NB4 (cell line): ENCODE measurements around the gene SPATA31E1.

Source experiments
- DNase-seq: peaks from one replicate; pipeline ENCODE4 v3.0.0; 2010; ENCODE audit warnings: low read depth
- H3K4me3 ChIP-seq: one replicate; pipeline ENCODE4 v1.5.1; 2011; ENCODE audit warnings: mild to moderate bottlenecking, low read depth, low read length, moderate library complexity
- MYC ChIP-seq: IDR thresholded peaks from 2 replicates; pipeline ENCODE4 v1.6.1; 2011; ENCODE audit warnings: low read depth, low read length
- POLR2A ChIP-seq: IDR thresholded peaks from 2 replicates; pipeline ENCODE4 v1.6.1; 2011; ENCODE audit warnings: mild to moderate bottlenecking; ENCODE audit not compliant: insufficient read length; ENCODE audit errors: extremely low read depth
- TF ChIP-seq, protein P1 (sequence below): IDR thresholded peaks from one replicate; pipeline ENCODE4 v1.5.1; 2012; ENCODE audit warnings: low read depth, low read length
- TF ChIP-seq, protein P2 (sequence below): IDR thresholded peaks from 2 replicates; pipeline ENCODE4 v1.6.1; 2011; ENCODE audit warnings: low read depth, low read length

The SPATA31E1 gene

DNA sequence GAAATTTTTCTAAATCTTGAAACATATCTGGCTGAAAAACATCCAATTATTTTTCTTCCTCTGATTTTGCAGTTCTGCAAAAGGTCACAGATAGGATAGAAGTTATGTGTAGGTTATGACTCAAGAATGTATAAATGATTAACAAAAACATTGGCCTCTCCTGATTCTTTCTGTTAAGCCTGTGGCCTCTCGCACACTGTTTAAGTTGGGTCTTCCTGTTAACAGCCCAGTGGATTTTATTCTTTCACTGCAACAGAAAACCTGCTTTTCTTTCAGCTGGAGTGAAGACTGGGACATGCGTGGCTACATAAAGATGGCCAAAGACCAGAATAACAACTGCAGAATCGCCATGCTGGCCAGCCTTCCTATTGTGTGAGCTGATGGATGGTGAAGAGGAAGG, 17.1 kb upstream of the SPATA31E1 start:
- no peak for DNase-seq
- no peak overlapping the region for H3K4me3 ChIP-seq
- TF ChIP-seq, protein P1, sequence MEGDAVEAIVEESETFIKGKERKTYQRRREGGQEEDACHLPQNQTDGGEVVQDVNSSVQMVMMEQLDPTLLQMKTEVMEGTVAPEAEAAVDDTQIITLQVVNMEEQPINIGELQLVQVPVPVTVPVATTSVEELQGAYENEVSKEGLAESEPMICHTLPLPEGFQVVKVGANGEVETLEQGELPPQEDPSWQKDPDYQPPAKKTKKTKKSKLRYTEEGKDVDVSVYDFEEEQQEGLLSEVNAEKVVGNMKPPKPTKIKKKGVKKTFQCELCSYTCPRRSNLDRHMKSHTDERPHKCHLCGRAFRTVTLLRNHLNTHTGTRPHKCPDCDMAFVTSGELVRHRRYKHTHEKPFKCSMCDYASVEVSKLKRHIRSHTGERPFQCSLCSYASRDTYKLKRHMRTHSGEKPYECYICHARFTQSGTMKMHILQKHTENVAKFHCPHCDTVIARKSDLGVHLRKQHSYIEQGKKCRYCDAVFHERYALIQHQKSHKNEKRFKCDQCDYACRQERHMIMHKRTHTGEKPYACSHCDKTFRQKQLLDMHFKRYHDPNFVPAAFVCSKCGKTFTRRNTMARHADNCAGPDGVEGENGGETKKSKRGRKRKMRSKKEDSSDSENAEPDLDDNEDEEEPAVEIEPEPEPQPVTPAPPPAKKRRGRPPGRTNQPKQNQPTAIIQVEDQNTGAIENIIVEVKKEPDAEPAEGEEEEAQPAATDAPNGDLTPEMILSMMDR = no peak
- TF ChIP-seq POLR2A (no peak), MYC (no peak)
- TF ChIP-seq, protein P2, sequence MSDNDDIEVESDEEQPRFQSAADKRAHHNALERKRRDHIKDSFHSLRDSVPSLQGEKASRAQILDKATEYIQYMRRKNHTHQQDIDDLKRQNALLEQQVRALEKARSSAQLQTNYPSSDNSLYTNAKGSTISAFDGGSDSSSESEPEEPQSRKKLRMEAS = no peak

GRCh38 chr9:87867391-87867790, 15.3 kb upstream of the SPATA31E1 start:
- TF ChIP-seq POLR2A = no peak
- TF ChIP-seq MYC = no peak
- TF ChIP-seq, protein P1 = no peak
- TF ChIP-seq, protein P2 = no peak
- H3K4me3 ChIP-seq = no peak overlapping the region
- no peak for DNase-seq

- TF ChIP-seq POLR2A = no peak
- TF ChIP-seq, protein P2 = no peak
- no peak for TF ChIP-seq MYC
- TF ChIP-seq, protein P1 = no peak
- no peak overlapping the region for H3K4me3 ChIP-seq
- DNase-seq = no peak
Measured at GRCh38 chr9:87868175-87868574, 14.5 kb upstream of the SPATA31E1 start.

GRCh38 chr9:87868635-87869034, 14.0 kb upstream of the SPATA31E1 start:
- no peak for DNase-seq
- H3K4me3 ChIP-seq = no peak overlapping the region

GRCh38 chr9:87869082-87869481, 13.6 kb upstream of the SPATA31E1 start:
- DNase-seq = no peak
- H3K4me3 ChIP-seq = no peak overlapping the region
- TF ChIP-seq, protein P2 = no peak
- TF ChIP-seq, protein P1 = no peak
- TF ChIP-seq POLR2A (no peak), MYC (no peak)

More at GRCh38 chr9:87868635-87869034, 14.0 kb upstream of the SPATA31E1 start:
- TF ChIP-seq MYC (no peak), POLR2A (no peak)
- TF ChIP-seq, protein P1 = no peak
- TF ChIP-seq, protein P2 = no peak
